ENCODE results near the gene SLC26A2. TPM values are rescaled to one million over a fixed set of nuclear protein-coding genes. Genes with fewer than 3 reads are reported as not detected.
A peak's percentile ranks its signal among the peaks of the same experiment; 100 is the strongest.

The SLC26A2 gene
- total RNA-seq, 1 donor = 21.6 TPM

DNA sequence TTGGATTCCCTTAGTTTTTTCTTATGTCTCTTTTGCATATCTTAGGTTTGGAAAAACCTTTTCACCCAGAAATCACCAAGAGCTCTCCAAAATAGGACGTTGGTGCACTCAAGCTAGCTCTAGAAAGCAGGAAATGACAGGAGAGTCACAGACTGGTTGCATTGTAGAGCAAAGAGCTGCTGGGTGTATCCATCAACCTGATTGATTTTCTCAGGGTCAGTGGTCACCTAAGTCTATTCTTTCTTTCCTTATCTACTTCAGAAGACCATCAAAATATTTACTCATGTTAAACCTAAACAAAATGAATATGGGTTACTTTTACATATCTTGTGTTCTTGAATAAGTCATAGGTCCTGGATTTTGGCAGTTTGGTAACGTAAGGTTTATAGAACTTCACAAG is 14.9 kb downstream of the SLC26A2 start:
- TF ChIP-seq, protein P1, sequence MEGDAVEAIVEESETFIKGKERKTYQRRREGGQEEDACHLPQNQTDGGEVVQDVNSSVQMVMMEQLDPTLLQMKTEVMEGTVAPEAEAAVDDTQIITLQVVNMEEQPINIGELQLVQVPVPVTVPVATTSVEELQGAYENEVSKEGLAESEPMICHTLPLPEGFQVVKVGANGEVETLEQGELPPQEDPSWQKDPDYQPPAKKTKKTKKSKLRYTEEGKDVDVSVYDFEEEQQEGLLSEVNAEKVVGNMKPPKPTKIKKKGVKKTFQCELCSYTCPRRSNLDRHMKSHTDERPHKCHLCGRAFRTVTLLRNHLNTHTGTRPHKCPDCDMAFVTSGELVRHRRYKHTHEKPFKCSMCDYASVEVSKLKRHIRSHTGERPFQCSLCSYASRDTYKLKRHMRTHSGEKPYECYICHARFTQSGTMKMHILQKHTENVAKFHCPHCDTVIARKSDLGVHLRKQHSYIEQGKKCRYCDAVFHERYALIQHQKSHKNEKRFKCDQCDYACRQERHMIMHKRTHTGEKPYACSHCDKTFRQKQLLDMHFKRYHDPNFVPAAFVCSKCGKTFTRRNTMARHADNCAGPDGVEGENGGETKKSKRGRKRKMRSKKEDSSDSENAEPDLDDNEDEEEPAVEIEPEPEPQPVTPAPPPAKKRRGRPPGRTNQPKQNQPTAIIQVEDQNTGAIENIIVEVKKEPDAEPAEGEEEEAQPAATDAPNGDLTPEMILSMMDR (IDR thresholded peaks at IDR 0.05; ENCODE audit: insufficient read depth, low read depth, low read length) = no peak
- no peak for DNase-seq (ENCODE audit: low read depth)
- H3K4me3 ChIP-seq (ENCODE audit: low read depth, low read length) = no peak overlapping the region

DNA sequence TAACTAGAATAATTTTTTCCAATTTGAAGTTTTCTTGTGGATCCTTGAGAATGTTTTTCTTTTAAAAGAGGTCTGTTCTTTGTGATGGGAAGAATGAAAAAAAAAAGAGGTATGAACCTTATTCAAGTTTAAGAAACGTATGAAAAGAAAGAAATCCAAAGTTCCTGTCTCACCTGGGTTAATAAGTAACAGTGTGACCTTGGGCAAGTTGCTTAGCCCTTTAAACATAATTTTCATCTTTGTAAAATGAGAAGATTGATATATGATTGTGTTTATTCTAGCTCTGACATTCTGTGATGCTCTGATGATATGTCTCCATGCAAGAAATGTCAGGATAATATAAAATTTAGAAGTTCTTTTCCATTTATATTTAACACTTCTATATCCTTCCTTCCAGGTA is 19.3 kb downstream of the SLC26A2 start:
- H3K4me3 ChIP-seq (ENCODE audit: low read depth, low read length) = no peak overlapping the region
- no peak for DNase-seq (ENCODE audit: low read depth)
- TF ChIP-seq, protein P1 (IDR thresholded peaks at IDR 0.05; ENCODE audit: insufficient read depth, low read depth, low read length) = no peak

DNA sequence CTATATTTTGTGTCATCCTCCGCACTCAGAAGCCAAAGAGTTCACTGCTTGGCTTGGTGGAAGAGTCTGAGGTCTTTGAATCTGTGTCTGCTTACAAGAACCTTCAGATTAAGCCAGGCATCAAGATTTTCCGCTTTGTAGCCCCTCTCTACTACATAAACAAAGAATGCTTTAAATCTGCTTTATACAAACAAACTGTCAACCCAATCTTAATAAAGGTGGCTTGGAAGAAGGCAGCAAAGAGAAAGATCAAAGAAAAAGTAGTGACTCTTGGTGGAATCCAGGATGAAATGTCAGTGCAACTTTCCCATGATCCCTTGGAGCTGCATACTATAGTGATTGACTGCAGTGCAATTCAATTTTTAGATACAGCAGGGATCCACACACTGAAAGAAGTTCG is 20.6 kb downstream of the SLC26A2 start:
- TF ChIP-seq, protein P1 (IDR thresholded peaks at IDR 0.05; ENCODE audit: insufficient read depth, low read depth, low read length) = no peak
- DNase-seq (ENCODE audit: low read depth) = no peak
- H3K4me3 ChIP-seq (ENCODE audit: low read depth, low read length) = no peak overlapping the region

DNA sequence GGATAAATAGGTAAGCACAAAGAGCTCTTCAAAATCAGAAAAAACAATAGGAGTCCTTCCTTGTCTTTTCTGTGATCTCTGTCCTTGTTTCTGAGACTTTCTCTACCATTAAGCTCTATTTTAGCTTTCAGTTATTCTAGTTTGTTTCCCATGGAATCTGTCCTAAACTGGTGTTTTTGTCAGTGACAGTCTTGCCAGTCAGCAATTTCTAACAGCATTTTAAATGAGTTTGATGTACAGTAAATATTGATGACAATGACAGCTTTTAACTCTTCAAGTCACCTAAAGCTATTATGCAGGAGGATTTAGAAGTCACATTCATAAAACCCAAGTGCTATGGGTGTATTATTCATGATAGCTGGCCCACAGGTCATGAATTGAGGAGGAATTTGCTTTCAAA is 21.9 kb downstream of the SLC26A2 start:
- H3K4me3 ChIP-seq (ENCODE audit: low read depth, low read length) = no peak overlapping the region
- no peak for DNase-seq (ENCODE audit: low read depth)

GRCh38 chr5:149988126-149988525 is 27.6 kb downstream of the SLC26A2 start:
- TF ChIP-seq, protein P1 (IDR thresholded peaks at IDR 0.05; ENCODE audit: insufficient read depth, low read depth, low read length) = no peak
- H3K4me3 ChIP-seq (ENCODE audit: low read depth, low read length) = no peak overlapping the region
- DNase-seq (ENCODE audit: low read depth) = no peak

More for the DNA sequence above, 21.9 kb downstream of the SLC26A2 start:
- TF ChIP-seq, protein P1 (IDR thresholded peaks at IDR 0.05; ENCODE audit: insufficient read depth, low read depth, low read length) = no peak

DNA sequence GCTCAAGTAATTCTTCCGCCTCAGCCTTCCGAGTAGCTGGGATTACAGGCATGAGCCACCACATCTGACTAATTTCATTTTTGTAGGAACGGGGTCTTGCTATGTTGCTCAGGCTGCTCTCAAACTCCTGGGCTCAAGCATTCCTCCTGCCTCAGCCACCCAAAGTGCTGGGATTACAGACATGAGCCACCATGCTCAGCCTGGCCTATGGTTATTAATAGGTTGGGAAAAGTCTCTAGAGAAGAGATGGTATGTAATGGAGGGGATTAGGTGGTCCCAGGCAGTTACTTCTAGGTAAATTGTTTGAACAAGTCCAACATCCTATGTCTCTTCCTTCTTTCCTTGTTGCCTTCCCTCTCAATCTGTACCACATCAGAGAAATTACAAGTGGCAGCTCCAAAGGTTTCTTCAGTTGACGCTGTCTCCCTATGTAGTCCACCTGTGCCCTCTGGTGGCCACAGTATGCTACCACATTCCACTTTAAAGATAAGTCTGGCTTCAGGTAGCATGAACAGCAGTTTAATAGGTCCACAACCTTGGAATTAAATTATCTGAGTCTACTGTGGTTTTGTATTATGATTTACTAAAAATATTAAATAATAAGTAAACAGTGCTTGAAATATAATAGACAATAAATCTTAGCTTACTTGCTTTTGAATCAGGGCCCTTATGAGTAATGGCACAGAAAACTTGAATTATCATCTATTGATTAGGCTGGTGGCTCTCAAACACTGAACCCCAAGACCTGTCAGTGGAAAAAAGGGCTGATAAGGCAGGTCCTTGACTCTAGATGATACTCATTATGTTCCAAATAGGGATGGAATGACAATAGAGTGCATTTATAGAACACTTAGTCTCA is 30.2 kb downstream of the SLC26A2 start:
- TF ChIP-seq, protein P1 (IDR thresholded peaks at IDR 0.05; ENCODE audit: insufficient read depth, low read depth, low read length) = peak; percentile 98
- H3K4me3 ChIP-seq (ENCODE audit: low read depth, low read length) = no peak overlapping the region
- DNase-seq (ENCODE audit: low read depth) = peak; percentile 80

Data from fibroblast of villous mesenchyme (primary cell).